K562 (cell line): ENCODE measurements around the gene SPRY4. TPM values are rescaled to one million over a fixed set of nuclear protein-coding genes. Genes with fewer than 3 reads are reported as not detected.
A peak's percentile ranks its signal among the peaks of the same experiment; 100 is the strongest.

ENCODE experiments used
- ATAC-seq: fragments of 200-7000 bp; cut with Tn5 transposase; 3 replicates; pipeline ENCODE4 v1.9.1; 2020; ENCODE audit warnings: moderate library complexity
- BruUV-seq: library from RNA; stranded (reverse); fragments of 400-500 nt; replicated peaks from 2 replicates; lab custom pipeline; 2021; lab: Mats Ljungman, UMichigan
- CTCF ChIA-PET: fragments of 300-600 bp; formaldehyde crosslinking; extraction: SDS; loops from one replicate; lab custom pipeline; 2021; ENCODE audit warnings: low intra/inter-chr PET ratio; lab: Yijun Ruan, JAX
- POLR2A ChIA-PET: fragments of 300-600, 350-650 bp; sonication (Branson Sonifier 250); formaldehyde crosslinking; extraction: SDS; loops from one replicate; lab custom pipeline; 2021; ENCODE audit warnings: antibody characterized with exemption, inconsistent platforms; lab: Yijun Ruan, JAX
- DNase-seq, 4 experiments: peaks; one replicate each; pipeline versions ENCODE4 v3.0.0 to v3.0.0-alpha.2; 2011 to 2018; ENCODE audit warnings: low spot score in 3 of 4, mixed read lengths in 3 of 4; ENCODE audit errors: extremely low read depth in 1 of 4
- FAIRE-seq: peaks from 2 replicates; lab custom pipeline; 2011; peaks lifted over from hg19 to GRCh38; lab: Jason Lieb, UNC
- H2AFZ ChIP-seq: 2 replicates; pipeline ENCODE4 v1.6.0; 2011; ENCODE audit warnings: low read depth, low read length, control low read depth, inconsistent platforms
- H3K27ac ChIP-seq: fragments of 200-600 bp; 3 replicates; pipeline ENCODE4 v1.8.0; 2011; ENCODE audit warnings: low read depth, mild to moderate bottlenecking, control low read depth, inconsistent platforms, low read length, moderate library complexity, mixed read lengths; ENCODE audit errors: extremely low read depth
- H3K27me3 ChIP-seq, 2 experiments: fragments of 300-600 bp in 1 of 2; 2 replicates in 1 of 2; 3 replicates in 1 of 2; pipeline versions ENCODE4 v1.6.0 to v1.8.0; 2011; ENCODE audit warnings: inconsistent platforms in 2 of 2, low read length in 2 of 2, mild to moderate bottlenecking in 1 of 2, mixed read lengths in 1 of 2, moderate library complexity in 1 of 2; ENCODE audit not compliant: control insufficient read depth in 2 of 2, insufficient read depth in 2 of 2
- H3K36me3 ChIP-seq: fragments of 300-600 bp; 3 replicates; pipeline ENCODE4 v1.8.0; 2011; ENCODE audit warnings: mild to moderate bottlenecking, low read length, inconsistent platforms; ENCODE audit not compliant: control insufficient read depth, insufficient read depth
- H3K4me1 ChIP-seq, 2 experiments: fragments of 200-600 bp in 1 of 2; replicated peaks in 1 of 2; 2 replicates in 1 of 2; 3 replicates in 1 of 2; pipeline versions ENCODE4 v1.5.1 to v1.8.0; 2011; ENCODE audit warnings: inconsistent platforms in 2 of 2, low read length in 2 of 2, mild to moderate bottlenecking in 1 of 2, mixed read lengths in 1 of 2, moderate library complexity in 1 of 2; ENCODE audit not compliant: control insufficient read depth in 2 of 2, insufficient read depth in 2 of 2
- H3K4me2 ChIP-seq: 2 replicates; pipeline ENCODE4 v1.6.1; 2011; ENCODE audit warnings: low read length, control low read depth, inconsistent platforms, mixed read lengths; ENCODE audit not compliant: insufficient read depth
- H3K4me3 ChIP-seq: fragments of 200-600 bp; sonication (generic), shearing (Covaris generic); 2 replicates; pipeline ENCODE4 v1.5.1; 2016; ENCODE audit warnings: control low read depth, inconsistent platforms
- H3K79me2 ChIP-seq: fragments of 200-600 bp; 3 replicates; pipeline ENCODE4 v1.8.0; 2011; ENCODE audit warnings: low read length, inconsistent platforms; ENCODE audit not compliant: control insufficient read depth, insufficient read depth
- H3K9ac ChIP-seq, 2 experiments: 2 replicates each; pipeline versions ENCODE4 v1.6.0 to v1.6.1; 2011; ENCODE audit warnings: low read depth in 2 of 2, low read length in 2 of 2, control low read depth in 1 of 2, inconsistent platforms in 1 of 2, mild to moderate bottlenecking in 1 of 2, mixed read lengths in 1 of 2; ENCODE audit not compliant: insufficient read depth in 1 of 2
- H3K9me1 ChIP-seq: one replicate; pipeline ENCODE4 v1.6.0; 2011; ENCODE audit warnings: inconsistent platforms, mild to moderate bottlenecking, low read length, moderate library complexity; ENCODE audit not compliant: control insufficient read depth, insufficient read depth
- H3K9me3 ChIP-seq: replicated peaks from 2 replicates; pipeline ENCODE4 v1.5.1; 2011; ENCODE audit warnings: low read depth, low read length, inconsistent platforms; ENCODE audit not compliant: control insufficient read depth, insufficient read depth
- H4K20me1 ChIP-seq: replicated peaks from 2 replicates; pipeline ENCODE4 v1.6.1; 2011; ENCODE audit warnings: low read length, inconsistent platforms, mixed read lengths; ENCODE audit not compliant: control insufficient read depth, insufficient read depth
- ARID1B ChIP-seq: fragments of 450-650 bp; IDR thresholded peaks from 2 replicates; pipeline ENCODE4 v1.6.1; 2016; ENCODE audit warnings: antibody characterized with exemption, mild to moderate bottlenecking, inconsistent platforms
- CBFA2T3 ChIP-seq: fragments of 450-650 bp; IDR thresholded peaks from 2 replicates; pipeline ENCODE4 v1.6.1; 2017
- ESRRA ChIP-seq: fragments of 450-650 bp; IDR thresholded peaks from 2 replicates; pipeline ENCODE4 v1.6.1; 2014; ENCODE audit warnings: low read depth, mild to moderate bottlenecking, moderate library complexity, borderline replicate concordance
- ZBTB11 ChIP-seq, 3 experiments: fragments of 200-800 bp in 1 of 3; fragments of 250-450 bp in 1 of 3; fragments of 450-650 bp in 1 of 3; sonication (Bioruptor Pico) in 1 of 3; sonication (Bioruptor generic) in 1 of 3; formaldehyde crosslinking in 1 of 3; IDR thresholded peaks; 2 replicates each; pipeline versions ENCODE4 v1.6.1 to v1.8.0; 2016 to 2022; ENCODE audit warnings: mild to moderate bottlenecking in 2 of 3, missing genetic modification characterization in 2 of 3, missing compliant biosample characterization in 1 of 3, moderate library complexity in 1 of 3
- ZFP30 ChIP-seq: fragments of 250-450 bp; sonication (Bioruptor Pico); IDR thresholded peaks from 2 replicates; pipeline ENCODE4 v1.8.0; 2022; ENCODE audit warnings: moderate library complexity, mild to moderate bottlenecking, inconsistent platforms, borderline replicate concordance
- ZFPM2 ChIP-seq: fragments of 250-450 bp; sonication (Bioruptor Pico); IDR thresholded peaks from 2 replicates; pipeline ENCODE4 v1.5.1; 2022; ENCODE audit warnings: mild to moderate bottlenecking
- ZNF589 ChIP-seq: fragments of 200-800 bp; sonication (Bioruptor generic); IDR thresholded peaks from 2 replicates; pipeline ENCODE4 v1.6.1; 2016; ENCODE audit warnings: low read depth, missing genetic modification characterization, missing compliant biosample characterization
- WGBS: fragments of 100-300 bp; shearing (Covaris generic); methylation state at CpG from one replicate; pipeline ENCODE4 v1.1.6; 2016; ENCODE audit warnings: low coverage, mixed read lengths; ENCODE audit not compliant: insufficient coverage; ENCODE audit errors: missing lambda C conversion rate; 5-methylcytosine and 5-hydroxymethylcytosine counted together
- in situ Hi-C: fragments of 300-500 bp; cut with MboI; formaldehyde crosslinking; loops from 4 replicates; pipeline ENCODE4 v1.15.0; 2018; ENCODE audit warnings: inconsistent platforms, mixed read lengths
- intact Hi-C: fragments of 100-400 bp; cut with micrococcal nuclease; formaldehyde crosslinking; loops from 2 replicates; pipeline ENCODE4 v1.14.2; 2022
- polyA plus RNA-seq, 8 experiments: library from polyadenylated mRNA; depleted of rRNA in 4 of 8; stranded (reverse) in 5 of 8; unstranded in 3 of 8; fragments of >200 nt; fragmentation: Nextera tagmentation in 2 of 8; fragmentation: Illumina TruSeq in 1 of 8; extraction: Ambion mirVana in 2 of 8; extraction: Trizol in 1 of 8; gene quantifications; 2 replicates each; pipeline versions ENCODE4 v1.2.1 to v1.2.3, GENCODE V29; 2011 to 2014; ENCODE audit warnings: inconsistent platforms in 1 of 8, missing spikeins in 1 of 8
- total RNA-seq, 7 experiments: library from RNA; depleted of rRNA in 6 of 7; stranded (reverse); fragments of >200 nt in 6 of 7; fragmentation: Illumina TruSeq in 2 of 7; extraction: Trizol in 2 of 7; gene quantifications; 2 replicates each; pipeline versions ENCODE4 v1.2.1 to v1.2.3, GENCODE V29; 2011 to 2021; ENCODE audit warnings: low replicate concordance in 1 of 7
- TF ChIP-seq, protein P1 (sequence below): fragments of 250-450 bp; sonication (Bioruptor Pico); IDR thresholded peaks from 2 replicates; pipeline ENCODE4 v1.5.0; 2021

Gene SPRY4
- total and polyA plus RNA-seq, 9 of the 15 experiments (the other 6 are each of a cell fraction or from before 2014, with no cell fraction given), result 2.6 to 24.2 (median 9.5) TPM

DNA sequence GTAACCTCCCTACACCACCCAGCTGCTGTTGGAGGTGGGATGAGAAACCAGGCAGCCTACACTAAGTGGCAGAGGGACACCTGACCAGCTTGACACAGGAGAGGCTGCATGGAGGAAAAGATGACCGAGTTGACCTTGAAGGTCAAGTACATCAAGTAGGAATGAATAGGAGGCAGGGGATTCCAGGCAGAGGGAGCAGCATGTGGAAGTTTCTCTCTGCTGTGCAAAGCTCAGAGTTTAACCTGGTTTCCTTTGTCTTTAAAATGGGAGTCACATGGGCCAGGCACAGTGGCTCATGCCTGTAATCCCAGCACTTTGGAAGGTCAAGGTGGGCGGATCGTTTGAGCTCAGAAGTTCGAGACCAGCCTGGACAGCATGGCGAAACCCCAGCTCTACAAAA lies 32.6 kb downstream of the SPRY4 start:
- no peak overlapping the region for H2AFZ ChIP-seq
- peaks cover 14 to 35% of the 10 kb centered on the region in 2 experiments; a peak in 3 of 5 replicates for H3K4me1 ChIP-seq
- no peak for TF ChIP-seq ZFP30
- 0 out of 2 replicates have a peak, but pooled peaks have one; percentile 29 for TF ChIP-seq ESRRA

DNA sequence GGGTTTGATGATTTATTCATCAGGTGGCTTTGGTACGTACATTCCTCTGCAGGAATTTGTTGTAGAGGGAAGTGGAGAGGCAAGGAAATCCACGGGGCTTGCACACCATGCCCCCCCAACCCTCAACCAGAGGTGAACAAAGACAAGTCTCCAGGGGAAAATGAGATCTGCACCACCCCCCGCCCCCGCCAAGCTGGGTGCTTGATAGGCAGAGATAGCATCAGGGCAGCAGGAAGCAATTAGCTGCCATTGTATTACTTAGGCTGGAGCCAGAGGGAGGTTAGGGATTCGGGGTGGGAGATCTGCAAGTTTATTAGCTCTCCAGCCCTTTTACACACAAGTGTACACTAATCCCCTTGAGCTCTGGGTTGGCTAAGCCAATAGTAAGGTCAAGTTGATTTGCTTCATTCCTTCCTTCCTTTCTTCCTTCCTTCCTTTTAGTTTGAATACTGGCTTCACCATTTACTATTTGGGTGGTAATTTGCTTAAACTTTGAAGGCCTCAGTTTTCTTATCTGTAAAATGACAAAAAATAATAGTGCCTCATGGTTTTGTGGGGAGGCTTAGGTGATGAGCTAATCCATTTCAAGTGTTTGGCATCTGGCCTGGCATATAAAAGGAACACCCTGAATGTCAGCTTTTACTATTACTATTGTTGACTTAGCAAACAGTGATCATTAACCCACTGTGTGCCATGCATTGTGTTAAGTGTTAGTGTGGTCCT lies 34.1 kb downstream of the SPRY4 start:
- no peak overlapping the region for H3K4me2 ChIP-seq
- no peak overlapping the region for H3K27ac ChIP-seq
- H3K9me3 ChIP-seq, result no peaks in the 10 kb centered on the region
- intact Hi-C loops, result no loop called here
- WGBS, result 22% methylated on average over 4 of the region's 5 CpGs
- no peaks in the 10 kb centered on the region for H3K9me1 ChIP-seq
- peaks cover 14 to 20% of the 10 kb centered on the region in 2 experiments; a peak in 3 of 5 replicates for H3K4me1 ChIP-seq
- H3K36me3 ChIP-seq, result no peaks in the 10 kb centered on the region
- no peaks in the 10 kb centered on the region for H3K79me2 ChIP-seq
- H3K27me3 ChIP-seq, result no peaks in the 10 kb centered on the region
- DNase-seq (peak in 1 of 4 experiments; percentile 34), ATAC-seq (peak; percentile 14; the same call in 1 of the 3 replicates), FAIRE-seq (no peak)
- H3K4me3 ChIP-seq, result no peak overlapping the region
- POLR2A ChIA-PET, result interaction anchor here (2.0 to 3.4 kb wide), 2 partner anchors 8 to 11 kb away, joined by 5 to 13 read pairs; no protein-coding TSS in a partner anchor
- peak overlapping the region in 1 of 2 experiments; percentile 8; a peak in 2 of 4 replicates for H3K9ac ChIP-seq
- in situ Hi-C loops, result no loop called here
- H2AFZ ChIP-seq, result no peak overlapping the region
- CTCF ChIA-PET, result no interaction called here
- BruUV-seq, result no TSS peak
- no peaks in the 10 kb centered on the region for H4K20me1 ChIP-seq
- peak; percentile 38 for TF ChIP-seq CBFA2T3
- no peak for TF ChIP-seq ZFPM2
- TF ChIP-seq ZBTB11 (CRISPR knock-in tag; IDR thresholded peaks at IDR 0.05), result no peak
- TF ChIP-seq ZNF589 (CRISPR knock-in tag), result no peak
- peak; percentile 25; the same call in 1 of the 2 replicates for TF ChIP-seq ARID1B
- TF ChIP-seq, protein P1, sequence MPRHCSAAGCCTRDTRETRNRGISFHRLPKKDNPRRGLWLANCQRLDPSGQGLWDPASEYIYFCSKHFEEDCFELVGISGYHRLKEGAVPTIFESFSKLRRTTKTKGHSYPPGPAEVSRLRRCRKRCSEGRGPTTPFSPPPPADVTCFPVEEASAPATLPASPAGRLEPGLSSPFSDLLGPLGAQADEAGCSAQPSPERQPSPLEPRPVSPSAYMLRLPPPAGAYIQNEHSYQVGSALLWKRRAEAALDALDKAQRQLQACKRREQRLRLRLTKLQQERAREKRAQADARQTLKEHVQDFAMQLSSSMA (CRISPR knock-in tag), result no peak

More for the DNA sequence above, 32.6 kb downstream of the SPRY4 start:
- H3K79me2 ChIP-seq, result no peaks in the 10 kb centered on the region
- in situ Hi-C loops (no loop called here), intact Hi-C loops (no loop called here)
- DNase-seq (no peak), FAIRE-seq (no peak), ATAC-seq (no peak)
- no peaks in the 10 kb centered on the region for H3K27me3 ChIP-seq
- 74% methylated on average over 5 of the region's 5 CpGs for WGBS
- H3K4me2 ChIP-seq, result no peak overlapping the region
- no peaks in the 10 kb centered on the region for H3K9me3 ChIP-seq
- no peak overlapping the region for H3K9ac ChIP-seq
- ChIA-PET CTCF (no interaction called here), POLR2A (no interaction called here)
- no peaks in the 10 kb centered on the region for H3K9me1 ChIP-seq
- H3K27ac ChIP-seq, result no peak overlapping the region
- no peaks in the 10 kb centered on the region for H3K36me3 ChIP-seq
- BruUV-seq, result no TSS peak
- H3K4me3 ChIP-seq, result no peak overlapping the region
- no peaks in the 10 kb centered on the region for H4K20me1 ChIP-seq
